Measurements from ENCODE around the gene IDH2. TPM values are rescaled to one million over a fixed set of nuclear protein-coding genes. Genes with fewer than 3 reads are reported as not detected.

Gene IDH2
- total RNA-seq, 1 donor from 2014 or later: 1,173 TPM

DNA sequence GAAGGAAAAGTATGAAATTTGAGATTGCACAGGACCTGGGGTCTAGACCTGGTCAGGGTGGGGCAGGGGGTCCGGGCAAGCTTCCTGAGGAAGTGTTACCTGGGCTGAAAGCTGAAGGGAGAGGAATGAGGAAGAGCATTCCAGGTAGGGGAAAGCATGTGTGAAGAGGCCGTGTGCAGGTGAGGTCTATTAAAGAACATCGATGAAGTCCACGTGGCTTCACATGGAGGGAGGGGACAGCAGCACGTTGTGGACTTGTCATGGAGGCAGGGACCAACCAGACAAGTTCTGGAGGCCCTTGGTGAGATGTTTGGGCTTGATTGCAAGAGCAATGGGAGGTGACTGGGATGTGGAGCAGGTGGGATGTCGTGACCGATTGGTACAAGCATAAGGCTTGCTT, 47.1 kb downstream of the IDH2 start:
- DNase-seq (ENCODE audit: missing footprints) (no peak), ATAC-seq (no peak)
- intact Hi-C loops (cut with DNase I): no loop called here

DNA sequence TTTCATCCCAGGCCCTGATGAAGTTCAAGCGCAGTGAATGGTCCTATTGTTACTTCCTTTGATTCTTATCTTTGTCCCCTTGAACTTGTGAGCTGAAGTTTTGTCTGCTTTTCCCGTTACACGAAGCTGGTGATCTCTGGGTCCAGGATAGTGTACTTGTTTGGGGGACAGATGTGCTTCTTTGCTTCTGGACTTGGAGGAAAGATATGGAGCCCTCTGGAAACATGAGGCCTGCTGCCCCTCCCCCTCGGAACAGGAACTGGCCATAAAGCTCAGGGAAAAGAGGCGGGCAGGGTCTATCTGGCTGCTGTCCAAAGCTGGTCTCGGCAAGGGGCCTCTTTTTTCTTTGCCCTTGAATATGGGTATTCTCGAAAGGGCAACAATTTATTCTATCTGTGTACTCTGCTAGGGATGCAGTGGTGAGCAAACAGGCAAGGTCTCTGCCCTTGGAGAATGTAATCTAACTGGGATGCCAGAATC, 47.6 kb downstream of the IDH2 start:
- intact Hi-C loops (cut with DNase I): no loop called here
- no peak for DNase-seq (ENCODE audit: missing footprints)
- ATAC-seq: no peak

DNA sequence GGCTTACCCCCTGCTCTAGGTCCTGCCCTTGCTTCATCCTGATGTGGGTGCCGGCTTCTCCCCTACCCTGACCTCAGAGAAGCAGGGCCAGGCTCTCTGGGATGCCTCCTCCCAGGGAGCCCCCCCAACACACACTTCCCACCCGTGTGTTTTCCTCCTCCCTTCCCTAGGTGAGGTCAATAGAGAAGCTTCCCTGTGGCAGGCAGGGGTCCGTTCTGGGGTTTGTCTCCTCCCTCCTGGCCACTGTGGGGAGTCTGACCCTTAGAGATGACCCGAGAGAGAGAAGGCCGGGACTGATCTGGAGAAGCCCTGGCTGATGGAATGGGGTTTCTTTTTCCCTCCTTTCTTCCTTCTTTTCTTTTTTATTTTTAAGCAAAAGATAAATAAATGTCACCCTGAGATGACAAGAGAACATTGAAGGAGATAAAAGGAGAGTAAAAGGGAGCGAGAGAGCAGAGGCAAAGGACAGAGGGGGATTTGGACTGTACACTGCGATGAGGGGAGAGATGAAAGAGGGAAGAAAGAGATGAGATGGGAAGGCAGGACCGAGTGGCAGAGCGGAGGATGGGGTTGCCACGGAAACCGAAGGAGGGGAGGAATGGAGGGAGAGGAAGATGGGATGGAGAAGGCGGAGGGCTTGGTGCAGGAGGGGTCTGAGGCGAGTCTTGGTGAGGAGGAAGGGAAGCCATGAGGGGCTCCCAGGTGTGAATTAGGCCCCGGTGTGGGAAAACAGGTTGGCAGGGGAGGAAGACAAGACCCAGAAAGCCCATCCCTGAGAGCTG, 48.4 kb downstream of the IDH2 start:
- intact Hi-C loops (cut with DNase I): no loop called here
- ATAC-seq (no peak), DNase-seq (ENCODE audit: missing footprints) (no peak)

DNA sequence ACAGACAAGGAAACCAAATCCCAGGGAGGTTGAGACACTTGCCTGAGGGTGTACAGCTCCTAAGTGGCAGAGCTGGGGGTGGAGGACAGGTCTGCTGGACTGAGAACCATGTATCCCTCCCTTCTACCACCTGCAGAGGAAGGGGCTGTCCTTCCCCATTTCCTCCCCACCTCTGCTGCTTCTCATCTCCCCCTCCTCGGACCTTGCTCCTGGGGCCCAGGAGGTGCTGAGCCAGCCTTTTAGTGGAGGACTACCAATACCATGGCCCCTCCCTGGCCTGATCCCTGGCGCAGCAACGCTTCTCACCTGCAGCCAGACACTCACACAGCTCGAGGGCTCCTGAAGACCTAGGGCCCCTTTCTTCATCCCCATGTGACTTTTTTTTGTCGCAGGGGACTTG, 50.4 kb downstream of the IDH2 start:
- intact Hi-C loops (cut with DNase I): no loop called here
- ATAC-seq (no peak), DNase-seq (ENCODE audit: missing footprints) (no peak)

DNA sequence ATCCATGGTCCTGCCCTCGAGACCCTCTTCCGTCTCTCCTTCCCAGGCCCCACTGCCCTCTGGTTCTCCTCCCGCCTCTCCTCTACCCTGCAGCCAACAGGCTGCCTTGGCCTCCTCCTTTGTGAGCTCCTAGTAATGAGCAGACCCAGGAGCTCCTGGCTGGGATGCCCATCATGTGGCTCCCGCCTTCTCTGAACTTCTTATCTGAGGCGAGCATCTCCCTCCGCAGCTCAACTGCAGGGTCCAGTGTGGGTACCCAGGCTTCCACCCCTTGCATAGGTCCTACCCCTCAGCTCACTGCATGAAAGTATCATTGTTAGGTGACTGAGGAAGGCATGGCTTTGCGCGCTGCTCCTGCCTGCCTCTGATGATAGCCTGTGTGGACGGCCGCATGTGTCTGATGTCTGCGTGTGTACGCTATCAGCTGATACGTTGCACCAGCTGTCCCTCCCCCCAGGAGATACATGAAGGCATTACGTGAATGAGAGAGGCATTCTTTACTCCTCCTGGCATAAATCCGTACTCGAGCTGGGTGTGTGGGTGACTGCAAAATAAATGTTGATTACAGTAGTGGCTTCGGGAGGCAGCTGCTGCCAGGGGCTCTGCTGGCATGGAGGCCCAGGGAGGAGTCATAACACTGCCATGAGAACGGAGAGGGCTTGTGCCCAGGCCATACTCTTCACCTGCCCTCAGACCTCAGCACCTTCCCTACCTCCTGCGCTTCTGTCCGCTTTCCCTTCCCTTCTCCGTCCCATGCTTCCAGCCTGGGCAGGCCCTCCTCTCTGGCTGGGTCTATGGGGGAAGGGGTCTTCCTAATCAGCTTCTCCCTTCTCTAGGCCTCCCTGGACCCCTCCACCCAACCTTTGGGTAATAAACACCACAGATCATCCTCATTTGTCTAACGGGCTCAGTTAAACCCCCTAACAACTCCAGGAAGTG, 52.3 kb downstream of the IDH2 start:
- ATAC-seq: peak; percentile 36
- intact Hi-C loops (cut with DNase I): no loop called here
- DNase-seq (ENCODE audit: missing footprints): no peak

DNA sequence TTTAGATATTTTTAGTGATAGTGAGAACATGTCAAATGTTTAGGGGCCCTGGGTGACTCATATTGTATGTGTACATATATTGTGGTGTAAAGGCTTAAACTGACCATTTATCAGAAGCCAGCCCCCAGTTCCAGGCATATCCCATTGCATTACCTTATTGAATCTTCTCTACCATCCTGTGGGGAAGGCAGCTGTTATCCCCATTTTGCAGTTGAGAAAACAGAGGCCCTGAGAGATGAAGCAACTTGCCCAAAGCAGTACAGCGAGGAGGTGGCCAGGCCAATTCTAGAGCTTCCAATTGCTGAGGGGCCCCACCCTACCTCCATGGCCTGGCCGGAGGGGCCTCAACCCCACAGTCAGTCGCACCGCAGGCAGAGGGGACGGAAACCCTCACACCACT, 53.2 kb downstream of the IDH2 start:
- intact Hi-C loops (cut with DNase I): no loop called here
- no peak for ATAC-seq
- no peak for DNase-seq (ENCODE audit: missing footprints)

DNA sequence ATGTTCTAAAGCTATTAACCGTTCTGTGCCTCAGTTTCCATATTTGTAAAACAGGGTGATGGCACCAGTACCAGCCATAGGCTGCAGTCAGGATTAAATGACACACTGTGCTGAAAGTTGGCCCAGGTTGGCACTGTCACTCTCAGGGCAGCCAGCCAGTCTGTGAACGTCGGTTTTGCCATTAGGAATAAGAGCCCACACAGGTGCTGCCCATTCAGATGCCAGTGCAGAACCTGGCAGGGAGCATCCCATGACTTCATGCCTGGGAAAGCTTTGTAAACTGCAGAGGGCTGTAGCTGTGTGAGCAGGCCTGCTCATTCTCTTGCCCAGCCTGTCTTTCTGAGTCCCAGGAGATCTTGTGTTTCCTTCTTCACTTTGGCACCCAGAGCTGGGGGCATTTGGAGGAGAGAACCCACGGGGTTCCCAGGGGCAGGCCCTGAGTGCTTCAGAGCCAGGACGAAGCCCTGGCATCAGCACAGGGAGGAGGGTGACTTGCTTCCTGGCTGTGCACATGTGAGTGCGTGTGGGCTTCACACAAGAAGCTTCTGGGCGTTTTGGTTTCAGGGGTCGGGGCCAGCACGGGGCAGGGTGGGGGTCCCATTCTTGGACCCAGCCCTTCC, 54.2 kb downstream of the IDH2 start:
- DNase-seq (ENCODE audit: missing footprints) (no peak), ATAC-seq (no peak)
- intact Hi-C loops (cut with DNase I): no loop called here

DNA sequence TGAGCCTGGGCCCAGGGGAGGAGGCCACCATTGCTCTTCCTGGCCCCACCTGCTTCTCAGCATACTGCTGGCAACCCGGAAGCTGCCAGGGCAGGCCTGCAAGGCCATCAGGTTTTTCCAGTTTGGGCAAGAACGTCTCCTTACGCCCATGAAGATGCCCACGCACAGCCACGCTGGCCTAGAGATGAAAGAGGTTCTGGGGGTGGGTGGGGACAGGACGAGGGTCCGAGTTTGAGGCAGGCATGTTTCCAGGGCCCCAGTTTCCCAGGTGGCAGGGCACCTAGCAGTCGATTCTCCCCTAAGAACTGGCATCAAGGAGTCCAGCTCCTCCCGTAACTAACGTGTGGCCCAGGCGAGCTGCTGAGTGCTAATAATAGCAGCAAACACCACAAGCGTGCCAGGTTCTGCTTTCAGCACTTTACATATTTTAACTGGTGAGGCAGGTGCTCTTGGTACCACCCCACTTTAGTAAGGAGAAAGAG, 55.3 kb downstream of the IDH2 start:
- intact Hi-C loops (cut with DNase I): no loop called here
- DNase-seq (ENCODE audit: missing footprints) (peak; percentile 68), ATAC-seq (peak; percentile 62)

DNA sequence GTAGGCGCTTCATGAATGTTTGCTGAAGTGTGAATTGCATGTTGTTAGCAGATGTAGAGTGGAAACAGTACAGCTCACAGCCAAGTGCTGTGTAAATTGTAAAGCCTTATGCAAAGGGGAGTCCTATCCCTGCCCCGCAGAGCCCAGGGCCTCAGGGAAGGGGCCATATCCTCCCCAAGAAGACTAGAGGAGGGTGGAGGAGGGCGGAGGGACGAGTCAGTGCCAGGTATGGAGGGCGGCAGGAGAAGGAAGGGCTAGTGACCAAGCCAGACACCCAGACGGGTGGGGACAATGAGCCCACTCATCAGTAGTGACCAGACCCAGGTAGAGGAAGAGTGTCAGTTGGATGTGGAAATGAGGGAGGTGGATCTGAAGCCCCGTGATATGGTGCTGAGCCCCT, 56.0 kb downstream of the IDH2 start:
- DNase-seq (ENCODE audit: missing footprints) (no peak), ATAC-seq (no peak)
- intact Hi-C loops (cut with DNase I): no loop called here

DNA sequence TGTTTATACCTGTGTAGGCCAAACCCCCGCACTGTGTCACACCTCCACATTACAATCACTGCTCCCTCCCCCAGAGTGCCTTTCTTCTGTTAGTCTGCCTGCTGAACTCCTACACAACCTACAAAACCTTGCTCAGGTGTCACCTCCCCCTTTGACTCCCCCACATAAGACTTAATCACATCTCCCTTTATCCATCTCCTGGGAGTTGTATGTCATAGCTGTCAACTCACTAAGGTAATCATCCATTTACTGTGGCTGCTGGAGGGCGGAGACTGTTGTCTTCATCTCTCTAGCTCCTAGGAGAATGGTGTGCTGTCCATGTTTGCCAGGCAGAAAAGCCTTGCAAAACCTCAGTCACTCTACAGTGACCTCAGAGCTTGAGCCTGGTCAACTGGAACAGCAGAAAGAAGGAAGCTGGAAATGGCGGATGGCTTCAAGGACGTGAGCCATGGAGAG, 57.3 kb downstream of the IDH2 start:
- DNase-seq (ENCODE audit: missing footprints): no peak
- intact Hi-C loops (cut with DNase I): no loop called here
- no peak for ATAC-seq

DNA sequence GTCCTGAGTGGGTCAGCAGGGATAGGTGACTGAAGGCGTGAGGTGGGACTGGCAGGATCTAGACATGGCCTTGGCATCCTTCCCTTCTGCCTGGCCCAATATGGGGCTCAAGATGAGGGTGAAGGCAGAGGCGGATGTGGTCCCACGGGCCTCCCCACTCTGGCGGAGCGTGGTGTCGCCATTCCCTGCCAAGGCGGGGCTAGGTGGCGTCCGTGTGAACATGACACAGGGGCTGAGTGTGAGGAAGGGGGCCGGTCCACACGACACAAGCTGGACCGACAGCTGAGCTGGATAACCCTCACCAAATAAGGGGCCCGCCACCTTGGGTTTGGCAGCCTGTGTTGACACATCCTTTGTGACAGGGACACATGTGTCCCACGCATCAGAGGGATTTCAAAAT, 58.1 kb downstream of the IDH2 start:
- intact Hi-C loops (cut with DNase I): no loop called here
- ATAC-seq (no peak), DNase-seq (ENCODE audit: missing footprints) (no peak)

DNA sequence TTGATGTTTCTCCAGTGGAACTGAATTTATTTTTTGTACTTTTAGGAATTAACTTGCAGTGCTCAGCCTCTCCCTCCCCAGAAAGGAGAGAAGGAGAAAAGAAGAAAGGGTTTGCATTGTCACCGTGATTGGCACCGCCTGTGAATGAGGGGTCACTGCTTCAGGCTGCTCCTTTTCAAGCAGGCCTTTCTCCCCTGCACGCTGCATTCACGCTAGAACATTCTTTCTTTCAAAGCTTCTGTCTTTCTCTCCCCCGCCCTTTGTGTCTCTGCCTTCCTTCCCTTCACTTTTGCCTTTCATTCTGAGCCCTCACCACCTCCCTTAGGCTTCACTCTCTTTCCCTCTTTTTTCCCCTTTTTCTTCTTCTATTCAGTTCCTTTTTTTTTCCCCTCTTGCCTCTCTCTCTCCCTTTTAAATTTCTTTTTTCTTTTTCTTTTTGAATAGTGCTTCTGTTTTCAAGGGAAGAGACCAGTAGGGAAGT, 58.7 kb downstream of the IDH2 start:
- intact Hi-C loops (cut with DNase I): no loop called here
- ATAC-seq: no peak
- DNase-seq (ENCODE audit: missing footprints): no peak

DNA sequence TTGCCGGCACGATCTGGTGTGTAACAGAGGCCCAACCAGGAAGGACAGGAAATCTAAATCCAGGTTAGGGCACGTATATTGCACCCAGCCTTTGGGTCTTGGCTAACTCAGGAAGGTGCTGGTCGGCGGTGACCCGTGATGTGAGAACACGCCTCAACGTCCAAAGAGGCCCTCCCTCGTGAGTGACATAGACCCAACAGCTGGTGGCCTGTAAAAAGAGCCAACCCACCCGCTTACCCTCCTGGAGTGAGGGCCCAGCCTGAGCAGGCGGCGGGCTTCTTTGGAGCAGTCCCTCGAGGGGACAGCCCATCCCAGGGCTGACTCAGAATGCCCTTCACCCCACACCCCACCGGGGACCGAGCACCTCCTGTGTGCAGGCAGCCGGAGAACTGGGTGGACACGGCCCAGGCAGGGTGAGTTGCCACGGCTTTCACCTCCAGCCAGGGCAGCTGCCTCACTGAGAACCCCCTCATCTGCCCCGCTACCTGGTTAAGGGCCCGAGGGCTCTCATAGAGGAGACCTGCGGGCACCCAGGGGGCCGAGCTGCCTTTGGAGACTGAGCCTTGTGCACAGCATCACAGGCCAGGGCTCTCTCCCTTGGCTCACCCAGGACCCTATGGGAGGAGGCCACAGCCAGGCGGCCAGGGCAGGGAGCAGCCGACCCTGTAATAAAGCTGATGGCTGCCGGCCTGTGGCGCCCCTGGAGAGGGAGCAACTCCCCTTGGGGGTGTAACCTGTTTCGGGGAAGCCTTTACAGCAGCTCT, 59.3 kb downstream of the IDH2 start:
- no peak for ATAC-seq
- no peak for DNase-seq (ENCODE audit: missing footprints)
- intact Hi-C loops (cut with DNase I): no loop called here

DNA sequence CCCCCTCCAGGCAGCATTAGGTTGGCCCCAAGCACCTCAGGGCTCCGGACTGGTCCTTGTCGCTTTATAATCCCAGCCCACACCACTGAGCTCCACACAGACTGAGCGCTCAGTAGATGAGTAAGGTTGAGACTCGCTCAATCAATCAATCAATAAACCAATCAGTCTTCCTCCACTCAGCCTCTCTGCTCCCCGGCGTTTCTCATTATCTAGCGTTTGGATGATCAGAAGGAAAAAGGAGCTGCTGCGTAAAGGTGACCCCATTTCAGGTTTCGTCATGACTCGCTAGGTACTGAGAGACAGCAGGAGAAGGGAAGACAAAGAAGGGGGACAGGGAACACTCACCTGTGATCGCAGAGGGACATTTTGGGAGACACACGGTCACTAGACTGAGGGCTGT, 59.9 kb downstream of the IDH2 start:
- ATAC-seq: no peak
- intact Hi-C loops (cut with DNase I): no loop called here
- no peak for DNase-seq (ENCODE audit: missing footprints)

DNA sequence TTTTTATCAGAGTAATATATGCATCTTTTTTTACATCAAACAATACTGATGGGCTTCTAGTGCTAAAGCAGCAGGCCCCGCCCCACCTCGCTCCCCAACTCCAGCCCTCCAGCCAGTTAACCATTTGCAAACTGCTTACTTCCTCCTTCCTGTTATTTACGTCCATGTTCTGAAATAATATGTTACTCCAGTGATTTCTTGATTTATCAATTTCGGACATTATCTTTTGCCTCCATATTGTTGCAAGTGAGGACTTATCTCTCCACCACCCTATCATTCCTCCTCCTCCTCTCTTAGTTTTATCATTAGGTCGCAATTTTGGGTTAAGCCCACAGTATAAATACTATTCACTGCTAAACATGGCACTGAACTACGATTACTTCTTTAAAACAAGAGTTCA, 61.6 kb downstream of the IDH2 start:
- DNase-seq (ENCODE audit: missing footprints): no peak
- ATAC-seq: no peak
- intact Hi-C loops (cut with DNase I): no loop called here

DNA sequence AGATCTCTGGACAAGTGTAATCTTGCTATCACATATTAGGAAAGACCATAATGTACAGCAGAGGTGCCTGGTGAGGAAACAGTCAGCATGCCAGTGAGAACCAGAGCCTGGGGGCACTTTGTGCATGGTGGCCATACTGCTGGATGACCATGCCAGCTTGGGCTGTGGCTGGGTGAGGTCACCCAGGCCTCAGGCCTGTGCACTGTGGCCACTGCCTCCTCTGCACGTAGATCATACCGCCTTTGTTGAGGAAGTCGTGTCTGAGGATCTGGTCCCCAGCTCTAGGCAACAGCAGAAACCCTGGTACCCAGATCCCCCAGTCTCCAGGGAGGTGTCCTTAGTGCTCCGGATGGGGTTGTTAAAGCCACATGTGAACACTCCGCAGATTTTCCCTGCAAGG, 62.3 kb downstream of the IDH2 start:
- ATAC-seq (no peak), DNase-seq (ENCODE audit: missing footprints) (no peak)
- intact Hi-C loops (cut with DNase I): no loop called here

DNA sequence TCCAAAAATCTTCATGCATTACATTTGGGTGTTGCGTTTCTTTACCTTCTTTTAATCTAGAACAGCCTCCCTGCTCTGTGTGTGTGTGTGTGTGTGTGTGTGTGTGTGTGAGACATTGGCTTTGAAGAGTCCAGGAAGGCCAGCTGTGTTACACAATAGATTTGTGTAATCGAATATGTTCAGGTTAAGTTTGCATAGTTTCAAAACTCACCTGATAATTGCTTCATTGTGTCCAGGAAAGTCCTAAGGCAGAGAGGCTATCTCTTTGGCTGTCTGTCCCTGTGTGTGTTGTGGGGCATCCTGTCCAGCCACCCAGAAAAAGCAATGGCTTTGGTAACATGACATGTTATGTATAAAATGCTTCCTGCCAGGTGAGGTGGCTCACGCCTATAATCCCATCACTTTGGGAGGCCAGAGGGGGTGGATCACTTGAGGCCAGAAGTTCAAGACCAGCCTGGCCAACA, 63.6 kb downstream of the IDH2 start:
- ATAC-seq (no peak), DNase-seq (ENCODE audit: missing footprints) (no peak)
- intact Hi-C loops (cut with DNase I): no loop called here

DNA sequence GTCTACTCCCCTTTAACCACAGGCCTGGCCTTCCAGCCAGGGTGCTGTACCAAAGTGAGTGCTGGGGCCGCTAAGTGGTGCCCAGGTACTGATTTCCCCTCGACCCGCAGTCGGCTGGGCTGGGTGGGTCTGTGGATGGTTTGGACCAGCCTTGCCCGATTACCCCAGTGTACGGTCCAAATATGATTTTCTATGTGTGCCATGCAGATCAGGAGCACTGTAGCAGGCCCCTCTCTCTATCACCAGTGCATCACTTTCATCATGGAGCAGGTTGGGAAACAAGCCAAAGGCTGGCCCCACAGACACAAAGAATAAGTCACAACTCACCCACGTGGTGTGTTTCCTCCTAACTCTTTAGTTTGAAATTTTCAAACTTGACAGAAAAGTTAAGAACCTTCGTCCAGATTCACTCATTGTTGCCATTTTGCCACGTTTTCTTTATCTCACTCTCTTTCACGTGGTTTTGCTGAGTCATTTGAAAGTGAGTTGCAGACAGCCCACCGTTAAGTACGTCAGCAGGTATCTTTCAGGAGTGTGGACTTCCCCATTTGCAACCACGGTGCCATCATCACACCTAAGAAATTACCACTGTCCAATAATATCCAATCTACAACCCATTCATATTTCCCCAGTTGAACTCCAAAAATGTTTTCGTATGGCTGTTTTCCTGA, 64.2 kb downstream of the IDH2 start:
- no peak for ATAC-seq
- DNase-seq (ENCODE audit: missing footprints): no peak
- intact Hi-C loops (cut with DNase I): no loop called here

All from Right ventricle myocardium inferior (tissue), 1 donor.